GM23248 (cell line): ENCODE data around the gene RECQL5. TPM values are rescaled to one million over a fixed set of nuclear protein-coding genes. Genes with fewer than 3 reads are reported as not detected.
"Not testable (repeated sequence)": the region's sequence is repeated elsewhere in the genome, so short reads cannot be mapped to it uniquely, and the experiment has no call there.

Experiments used
- DNase-seq: peaks from one replicate; pipeline ENCODE4 v3.0.0-alpha.2; 2015
- H2AFZ ChIP-seq: fragments of 200-600 bp; sonication (generic); 2 replicates; pipeline ENCODE4 v1.6.1; 2016; ENCODE audit warnings: antibody characterized with exemption
- H3F3A ChIP-seq: fragments of 200-600 bp; sonication (generic); 2 replicates; pipeline ENCODE4 v1.6.1; 2016; ENCODE audit warnings: mild to moderate bottlenecking, antibody characterized with exemption, mixed run types; ENCODE audit not compliant: insufficient read depth
- H3K27ac ChIP-seq: fragments of 200-600 bp; sonication (generic); 2 replicates; pipeline ENCODE4 v1.5.1; 2016; ENCODE audit warnings: mild to moderate bottlenecking
- H3K27me3 ChIP-seq: fragments of 200-600 bp; sonication (generic); replicated peaks from 2 replicates; pipeline ENCODE4 v1.6.1; 2016; ENCODE audit warnings: mild to moderate bottlenecking; ENCODE audit not compliant: insufficient read depth
- H3K36me3 ChIP-seq: fragments of 200-600 bp; sonication (generic); 2 replicates; pipeline ENCODE4 v1.6.1; 2016; ENCODE audit warnings: low read depth, mild to moderate bottlenecking
- H3K4me1 ChIP-seq: fragments of 200-600 bp; sonication (generic); 2 replicates; pipeline ENCODE4 v1.6.1; 2016; ENCODE audit warnings: mild to moderate bottlenecking; ENCODE audit not compliant: insufficient read depth
- H3K4me2 ChIP-seq: fragments of 200-600 bp; sonication (generic); one replicate; pipeline ENCODE4 v1.6.1; 2016; ENCODE audit warnings: mild to moderate bottlenecking; ENCODE audit not compliant: unreplicated experiment
- H3K4me3 ChIP-seq: fragments of 200-600 bp; sonication (generic); 2 replicates; pipeline ENCODE4 v1.5.1; 2016; ENCODE audit warnings: mild to moderate bottlenecking
- H3K79me2 ChIP-seq: fragments of 200-600 bp; sonication (generic); 2 replicates; pipeline ENCODE4 v1.6.1; 2016; ENCODE audit warnings: mild to moderate bottlenecking; ENCODE audit not compliant: insufficient read depth
- H3K9ac ChIP-seq: fragments of 200-600 bp; sonication (generic); 2 replicates; pipeline ENCODE4 v1.6.1; 2016; ENCODE audit warnings: mild to moderate bottlenecking
- H3K9me2 ChIP-seq: fragments of 200-600 bp; sonication (generic); 2 replicates; pipeline ENCODE4 v1.6.1; 2016; ENCODE audit warnings: mixed run types, mild to moderate bottlenecking, moderate library complexity; ENCODE audit not compliant: insufficient read depth
- H3K9me3 ChIP-seq: fragments of 200-600 bp; sonication (generic); one replicate; pipeline ENCODE4 v1.6.1; 2017; ENCODE audit warnings: low read depth
- H4K20me1 ChIP-seq: fragments of 200-600 bp; sonication (generic); 2 replicates; pipeline ENCODE4 v1.6.0; 2016; ENCODE audit not compliant: insufficient read depth
- EZH2 ChIP-seq: fragments of 200-600 bp; sonication (generic); IDR thresholded peaks from 2 replicates; pipeline ENCODE4 v1.6.1; 2018; ENCODE audit warnings: antibody characterized with exemption, mild to moderate bottlenecking; ENCODE audit not compliant: insufficient read depth, poor library complexity, severe bottlenecking
- EZH2phosphoT487 ChIP-seq: fragments of 200-600 bp; sonication (generic); IDR thresholded peaks from 2 replicates; pipeline ENCODE4 v1.6.1; 2018; ENCODE audit warnings: antibody characterized with exemption, moderate library complexity, mild to moderate bottlenecking, low read depth; ENCODE audit not compliant: insufficient read depth
- WGBS, 2 experiments: methylation state at CpG; one replicate each; pipeline ENCODE4 v1.1.6; 2015 to 2017; ENCODE audit warnings: low lambda C conversion rate in 2 of 2, low coverage in 1 of 2; ENCODE audit errors: missing lambda C conversion rate in 2 of 2; 5-methylcytosine and 5-hydroxymethylcytosine counted together
- in situ Hi-C: fragments of 300-500 bp; cut with MboI; formaldehyde crosslinking; loops from 2 replicates; pipeline ENCODE4 v1.15.0; 2020
- polyA plus RNA-seq: library from polyadenylated mRNA; unstranded; fragments of >200 nt; fragmentation: Nextera tagmentation; extraction: Ambion mirVana; gene quantifications from 2 replicates; pipeline ENCODE4 v1.2.1, GENCODE V29; 2016
- total RNA-seq: library from RNA; depleted of rRNA; stranded (reverse); fragments of >200 nt; shearing (Covaris generic); gene quantifications from 2 replicates; pipeline ENCODE4 v1.2.3, GENCODE V29; 2014

RECQL5 gene
- total and polyA plus RNA-seq, 2 experiments from 2014 or later = 12.8 to 20.9 TPM

- no peak for TF ChIP-seq EZH2
- no peak for TF ChIP-seq EZH2phosphoT487
- no peak for DNase-seq
- 90 to 91% methylated on average over 10 to 13 of the region's 13 CpGs for WGBS, 2 experiments
Observed at GRCh38 chr17:75640556-75641119, 26.3 kb downstream of the RECQL5 start.

DNA sequence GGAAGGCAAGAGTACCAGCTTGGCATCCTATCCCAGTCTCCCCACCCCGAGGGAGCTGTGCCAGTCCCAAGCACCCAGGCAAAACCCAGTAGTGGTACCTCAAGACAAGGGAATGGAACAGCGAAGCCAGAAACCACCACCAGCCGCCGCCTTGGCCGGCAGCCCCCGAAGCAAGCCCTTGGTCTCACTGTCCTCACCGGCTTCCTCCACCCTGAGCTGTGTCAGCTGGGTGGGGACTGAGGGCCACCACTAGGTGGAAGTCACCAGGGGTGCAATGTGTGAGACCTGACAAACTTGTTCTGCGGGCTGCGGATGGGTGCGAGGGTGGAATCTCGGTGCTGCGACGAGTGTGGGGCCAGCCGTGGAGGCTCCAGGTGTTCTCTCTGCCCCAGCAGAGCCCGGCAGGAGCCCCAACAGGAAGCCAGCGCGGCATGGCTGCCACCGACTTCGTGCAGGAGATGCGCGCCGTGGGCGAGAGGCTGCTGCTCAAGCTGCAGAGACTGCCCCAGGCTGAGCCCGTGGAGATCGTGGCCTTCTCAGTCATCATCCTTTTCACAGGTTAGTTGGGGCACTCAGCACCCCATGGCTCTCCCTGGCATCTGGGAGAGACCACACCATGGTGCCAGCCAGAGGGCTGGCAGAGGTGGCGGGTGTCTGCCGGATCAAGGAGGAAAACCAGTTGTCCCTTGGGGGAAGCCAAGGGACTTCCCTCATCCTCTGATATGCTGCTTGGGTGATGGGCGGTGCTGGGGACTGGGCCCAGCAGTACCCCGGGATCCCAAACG lies 27.0 kb downstream of the RECQL5 start:
- no peak overlapping the region for H3K4me3 ChIP-seq
- no peak overlapping the region for H3K27ac ChIP-seq
- TF ChIP-seq EZH2 (no peak), EZH2phosphoT487 (no peak)
- DNase-seq = no peak
- 94 to 96% methylated on average over 28 to 30 of the region's 30 CpGs for WGBS, 2 experiments
- H3K4me2 ChIP-seq = no peak overlapping the region
- H3K9ac ChIP-seq = no peak overlapping the region
- in situ Hi-C loops = no loop called here
- H3K27me3 ChIP-seq = no peaks in the 10 kb centered on the region
- H3K9me3 ChIP-seq = no peaks in the 10 kb centered on the region
- H3K36me3 ChIP-seq = no peaks in the 10 kb centered on the region
- H3K4me1 ChIP-seq = no peaks in the 10 kb centered on the region
- no peaks in the 10 kb centered on the region for H3K9me2 ChIP-seq
- H4K20me1 ChIP-seq = no peaks in the 10 kb centered on the region
- H3K79me2 ChIP-seq = no peaks in the 10 kb centered on the region
- H3F3A ChIP-seq = no peaks in the 10 kb centered on the region
- H2AFZ ChIP-seq = no peak overlapping the region

More at GRCh38 chr17:75640556-75641119, 26.3 kb downstream of the RECQL5 start:
- H2AFZ ChIP-seq = no peak overlapping the region
- no peaks in the 10 kb centered on the region for H3K4me1 ChIP-seq
- H3K9ac ChIP-seq = no peak overlapping the region
- H3K4me3 ChIP-seq = no peak overlapping the region
- no peaks in the 10 kb centered on the region for H3K36me3 ChIP-seq
- no peaks in the 10 kb centered on the region for H3F3A ChIP-seq
- H3K27me3 ChIP-seq = no peaks in the 10 kb centered on the region
- no peaks in the 10 kb centered on the region for H3K79me2 ChIP-seq
- no peaks in the 10 kb centered on the region for H4K20me1 ChIP-seq
- H3K4me2 ChIP-seq = no peak overlapping the region
- in situ Hi-C loops = no loop called here
- H3K9me2 ChIP-seq = no peaks in the 10 kb centered on the region
- no peak overlapping the region for H3K27ac ChIP-seq
- H3K9me3 ChIP-seq = no peaks in the 10 kb centered on the region

- Histone ChIP-seq H3K27me3 (no peaks in the 10 kb centered on the region), H3K36me3 (no peaks in the 10 kb centered on the region), H3K4me2 (no peak overlapping the region), H3K9me2 (no peaks in the 10 kb centered on the region), H3K27ac (no peak overlapping the region), H3K9ac (no peak overlapping the region), H3K4me3 (no peak overlapping the region), H3K9me3 (no peaks in the 10 kb centered on the region), H3F3A (no peaks in the 10 kb centered on the region), H2AFZ (no peak overlapping the region), H3K4me1 (peaks cover under 1% of the 10 kb centered on the region), H4K20me1 (no peaks in the 10 kb centered on the region), H3K79me2 (no peaks in the 10 kb centered on the region)
- DNase-seq = no peak
- 100% methylated on average over 3 of the region's 3 CpGs for WGBS, 2 experiments
- no peak for TF ChIP-seq EZH2
- TF ChIP-seq EZH2phosphoT487 = no peak
- in situ Hi-C loops = no loop called here
Observed at GRCh38 chr17:75639327-75639726, 27.6 kb downstream of the RECQL5 start.

DNA sequence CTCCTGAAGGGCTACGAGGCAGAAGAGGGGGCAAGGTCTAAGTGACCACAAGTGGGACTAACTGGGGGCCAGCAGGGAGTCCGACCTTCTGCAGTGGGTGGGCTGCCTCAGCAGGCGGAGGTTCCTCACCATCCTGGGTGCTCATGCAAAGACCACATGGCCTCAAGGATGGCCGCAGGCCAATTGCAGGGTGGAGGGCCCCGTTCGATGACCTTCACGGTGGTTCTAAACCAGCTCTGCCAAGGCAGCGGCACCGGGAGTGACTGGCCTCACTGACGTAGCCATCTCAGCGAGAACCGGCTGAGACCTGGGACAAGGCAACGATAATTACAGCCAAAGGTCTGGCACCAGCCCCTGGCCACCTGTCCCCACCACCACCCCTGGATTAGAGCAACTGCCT lies 28.1 kb downstream of the RECQL5 start:
- Histone ChIP-seq H4K20me1 (no peaks in the 10 kb centered on the region), H2AFZ (no peak overlapping the region), H3F3A (no peaks in the 10 kb centered on the region), H3K27me3 (no peaks in the 10 kb centered on the region), H3K9me3 (no peaks in the 10 kb centered on the region), H3K9ac (no peak overlapping the region), H3K4me2 (no peak overlapping the region), H3K27ac (no peak overlapping the region), H3K36me3 (no peaks in the 10 kb centered on the region), H3K79me2 (no peaks in the 10 kb centered on the region), H3K4me3 (no peak overlapping the region), H3K9me2 (no peaks in the 10 kb centered on the region), H3K4me1 (peaks cover 5% of the 10 kb centered on the region)
- no peak for DNase-seq
- WGBS, 2 experiments = 97 to 98% methylated on average over 11 to 13 of the region's 13 CpGs
- TF ChIP-seq EZH2 = no peak
- TF ChIP-seq EZH2phosphoT487 = no peak
- in situ Hi-C loops = no loop called here

- H3K4me2 ChIP-seq, in situ Hi-C loops, H3K79me2 ChIP-seq, H3K36me3 ChIP-seq, H2AFZ ChIP-seq, H3F3A ChIP-seq, DNase-seq, H3K9me2 ChIP-seq, H3K27ac ChIP-seq, H3K4me3 ChIP-seq, H3K27me3 ChIP-seq, H3K9me3 ChIP-seq, H4K20me1 ChIP-seq, H3K9ac ChIP-seq: not testable (repeated sequence)
- WGBS, 2 experiments = 84 to 87% methylated on average over 11 to 12 of the region's 12 CpGs
- H3K4me1 ChIP-seq = peaks cover 12% of the 10 kb centered on the region
Observed at GRCh38 chr17:75638039-75638438, 28.9 kb downstream of the RECQL5 start.
